HG02623 (cell line): ENCODE measurements around the gene ARRDC4.

Source experiments
- ATAC-seq: cut with Tn5 transposase; IDR thresholded peaks from one replicate; pipeline ENCODE4 v1.9.1; 2021; ENCODE audit warnings: moderate library complexity; ENCODE audit not compliant: unreplicated experiment

ARRDC4 gene

DNA sequence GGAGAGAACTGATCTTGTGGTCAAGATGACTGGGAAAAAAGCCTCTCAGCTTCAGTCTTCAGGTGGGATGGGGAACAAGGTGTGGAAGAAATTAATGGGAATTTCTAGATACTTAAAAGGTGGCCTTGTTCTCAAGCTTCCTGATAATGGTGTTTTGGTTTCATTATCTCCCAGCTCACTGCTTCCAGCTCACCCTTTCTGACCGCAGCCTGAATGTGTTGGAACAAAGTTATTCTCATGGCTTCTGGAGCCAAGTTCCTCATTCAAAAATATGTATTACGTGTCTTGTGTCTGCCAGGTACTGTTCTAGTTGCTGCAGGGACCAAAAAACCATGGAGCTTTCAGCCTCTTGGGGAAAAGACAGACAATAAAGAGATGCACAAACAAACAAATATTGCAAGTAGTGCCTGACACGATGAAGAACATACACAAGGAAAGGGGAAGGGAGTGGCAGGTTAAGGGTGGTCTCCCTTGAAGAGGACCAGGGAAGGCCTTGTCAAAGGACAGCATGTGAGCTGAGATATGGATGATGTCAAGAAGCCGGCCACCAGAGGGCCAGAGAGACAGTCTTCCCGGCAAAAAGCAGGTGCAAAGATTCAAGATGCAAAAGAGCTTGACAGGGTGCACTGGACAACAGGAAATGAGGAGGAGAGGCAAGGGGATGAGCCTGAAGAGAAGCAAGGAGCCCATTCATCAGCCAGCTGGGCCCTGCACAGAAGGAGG is 35.5 kb downstream of the ARRDC4 start:
- no peak for ATAC-seq

- ATAC-seq = no peak
These were observed 38.0 kb downstream of the ARRDC4 start for GRCh38 chr15:97998307-97999071.

GRCh38 chr15:98000249-98001203 is 40.0 kb downstream of the ARRDC4 start:
- no peak for ATAC-seq

- no peak for ATAC-seq
These were observed 41.2 kb downstream of the ARRDC4 start for GRCh38 chr15:98001663-98002194.

GRCh38 chr15:98002419-98002818 is 41.9 kb downstream of the ARRDC4 start:
- ATAC-seq = no peak

- no peak for ATAC-seq
These were observed 42.4 kb downstream of the ARRDC4 start for GRCh38 chr15:98002866-98003265.

- no peak for ATAC-seq
These were observed 43.0 kb downstream of the ARRDC4 start for GRCh38 chr15:98003518-98003917.

- ATAC-seq = no peak
These were observed 43.5 kb downstream of the ARRDC4 start for GRCh38 chr15:98003996-98004395.

- ATAC-seq = no peak
These were observed 45.2 kb downstream of the ARRDC4 start for GRCh38 chr15:98005659-98006058.

DNA sequence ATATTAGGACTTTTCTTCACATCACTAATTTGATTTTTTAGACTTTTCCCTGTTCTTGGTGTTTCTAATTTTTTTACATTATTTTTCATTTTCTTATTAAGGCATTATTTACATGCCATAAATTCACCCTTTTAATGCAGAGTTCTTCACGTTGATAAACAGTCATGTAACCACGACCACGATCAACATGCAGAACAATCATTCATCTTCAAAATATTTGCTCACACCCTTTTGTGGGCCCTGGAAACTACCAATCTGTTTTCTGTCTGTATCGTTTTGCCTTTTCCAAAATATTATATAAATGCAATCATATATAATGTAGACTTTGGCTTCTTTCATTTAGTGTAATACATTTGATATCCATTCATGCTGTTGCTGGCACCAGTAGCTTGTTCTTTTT is 48.7 kb downstream of the ARRDC4 start:
- no peak for ATAC-seq

DNA sequence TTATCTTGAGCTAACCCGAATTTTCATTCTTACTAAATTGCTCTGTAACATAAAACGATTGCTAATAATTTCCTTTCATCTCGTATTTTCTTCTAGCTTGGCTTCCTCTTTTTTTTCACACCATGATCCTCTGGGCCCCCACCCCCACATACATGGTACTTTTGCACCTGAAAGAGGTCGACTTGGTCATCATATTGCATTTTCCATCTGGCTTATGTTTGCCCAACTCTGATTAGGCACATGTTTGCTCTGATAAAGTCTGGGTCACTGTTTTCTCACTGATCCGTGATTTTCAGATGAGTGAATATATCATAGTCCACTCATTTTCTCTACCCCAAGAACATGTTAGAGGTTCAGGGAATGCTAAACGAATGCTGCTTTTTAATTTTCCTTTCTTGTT is 49.5 kb downstream of the ARRDC4 start:
- no peak for ATAC-seq

DNA sequence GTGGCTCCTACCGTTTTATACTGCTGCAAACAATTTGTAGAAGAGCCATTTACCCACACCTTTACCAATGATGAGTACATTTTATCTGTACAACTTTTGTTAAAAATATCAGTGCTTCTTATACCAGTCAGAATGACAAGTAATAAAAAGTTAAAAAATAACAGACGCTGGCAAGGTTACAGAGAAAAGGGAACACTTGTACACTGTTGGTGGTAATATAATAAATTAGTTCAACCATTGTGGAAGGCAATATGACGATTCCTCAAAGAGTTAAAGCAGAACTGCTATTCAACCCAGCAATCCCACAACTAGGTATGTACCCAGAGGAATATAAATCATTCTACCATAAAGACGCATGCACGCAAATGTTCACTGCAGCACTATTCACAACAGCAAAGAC is 51.9 kb downstream of the ARRDC4 start:
- ATAC-seq = no peak

GRCh38 chr15:98013631-98014030 is 53.1 kb downstream of the ARRDC4 start:
- no peak for ATAC-seq

GRCh38 chr15:98017150-98017964 is 56.9 kb downstream of the ARRDC4 start:
- no peak for ATAC-seq

DNA sequence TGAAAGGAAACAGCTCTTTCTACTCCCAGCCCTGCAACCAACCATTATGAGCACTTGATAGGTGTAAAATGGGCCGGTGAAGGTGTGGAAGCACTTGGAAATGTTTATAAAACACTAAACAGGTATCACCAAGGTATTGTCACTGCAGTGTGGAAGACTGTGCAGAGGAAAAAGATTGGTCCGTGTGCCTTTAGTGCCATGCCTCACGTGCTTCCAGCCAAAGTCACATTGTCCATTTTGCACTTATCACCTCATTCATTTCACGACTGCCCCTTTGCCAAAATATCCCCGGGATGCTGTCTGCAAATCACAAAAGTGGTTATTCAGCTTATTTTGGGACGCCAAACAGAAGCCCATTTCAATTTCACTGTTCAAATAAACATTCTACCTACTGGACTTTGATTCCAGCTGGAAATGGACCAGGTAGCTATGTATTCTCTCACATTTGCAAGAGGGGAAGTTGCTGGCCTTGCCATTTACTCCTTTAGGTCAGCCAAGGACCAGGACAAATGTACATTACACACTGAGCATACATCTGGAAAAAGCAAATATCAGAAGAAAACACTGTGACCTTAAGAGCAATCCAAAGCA is 58.4 kb downstream of the ARRDC4 start:
- ATAC-seq = no peak
